Measurements from ENCODE around the gene MTHFR.

- TF ChIP-seq USF2 (IDR thresholded peaks at IDR 0.05; ENCODE audit: low read depth, low read length) (no peak), POLR2A (IDR thresholded peaks at IDR 0.05; ENCODE audit: low read depth, low read length) (no peak), CTCF (conservative IDR thresholded peaks at IDR 0.05; ENCODE audit: low read depth, low read length) (no peak), MXI1 (IDR thresholded peaks at IDR 0.05; ENCODE audit: borderline replicate concordance, low read depth, low read length) (no peak), CEBPB (IDR thresholded peaks at IDR 0.05; ENCODE audit: low read depth, low read length) (no peak), FOS (IDR thresholded peaks at IDR 0.05; ENCODE audit: low read depth, low read length) (no peak), RCOR1 (IDR thresholded peaks at IDR 0.05; ENCODE audit: insufficient replicate concordance, low read length) (no peak), RFX5 (IDR thresholded peaks at IDR 0.05; ENCODE audit: low read depth, low read length) (no peak), MAFK (IDR thresholded peaks at IDR 0.05; ENCODE audit: low read depth, low read length) (no peak)
Measured at GRCh38 chr1:11841245-11842153, 35.7 kb upstream of the MTHFR start.
